HG02943 (cell line): ENCODE data around the gene SLC17A5.
"Not testable (repeated sequence)": the region's sequence is repeated elsewhere in the genome, so short reads cannot be mapped to it uniquely, and the experiment has no call there.

Experiments
- ATAC-seq: cut with Tn5 transposase; IDR thresholded peaks from one replicate; pipeline ENCODE4 v1.9.1; 2021; ENCODE audit warnings: mild to moderate bottlenecking, low read depth, moderate library complexity; ENCODE audit not compliant: unreplicated experiment

SLC17A5 gene

DNA sequence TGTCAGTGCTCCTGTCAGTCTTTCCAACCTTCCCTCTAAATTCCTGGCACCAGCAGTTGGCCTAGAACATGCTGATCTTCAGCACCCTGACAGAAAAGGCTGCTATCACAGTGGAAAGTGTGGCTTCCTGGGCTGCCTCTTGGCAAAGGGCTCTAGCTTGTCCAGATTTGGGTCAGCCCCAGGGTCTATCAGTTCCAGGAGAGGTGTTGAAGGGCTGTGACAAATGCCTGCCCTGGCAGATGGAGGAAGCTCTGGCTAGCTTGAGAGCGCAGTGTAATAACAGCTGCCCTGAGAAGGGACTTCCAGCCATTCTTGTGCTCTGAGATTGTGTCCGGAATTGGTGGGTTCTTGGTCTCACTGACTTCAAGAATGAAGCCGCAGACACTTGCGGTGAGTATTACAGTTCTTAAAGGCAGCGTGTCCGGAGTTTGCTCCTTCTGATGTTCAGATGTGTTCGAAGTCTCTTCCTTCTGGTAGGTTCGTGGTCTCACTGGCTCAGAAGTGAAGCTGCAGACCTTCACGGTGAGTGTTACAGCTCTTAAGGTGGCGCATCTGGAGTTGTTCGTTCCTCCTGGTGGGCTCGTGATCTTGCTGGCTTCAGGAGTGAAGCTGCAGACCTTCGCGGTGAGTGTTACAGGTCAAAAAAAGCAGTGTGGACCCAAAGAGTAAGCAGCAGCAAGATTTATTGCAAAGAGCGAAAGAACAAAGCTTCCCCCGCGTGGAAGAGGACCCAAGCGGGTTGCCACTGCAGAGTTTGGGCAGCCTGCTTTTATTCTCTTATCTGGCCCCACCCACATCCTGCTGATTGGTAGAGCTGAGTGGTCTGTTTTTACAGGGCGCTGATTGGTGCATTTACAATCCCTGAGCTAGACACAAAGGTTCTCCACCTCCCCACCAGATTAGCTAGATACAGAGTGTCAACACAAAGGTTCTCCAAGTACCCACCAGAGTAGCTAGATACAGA is 82.3 kb downstream of the SLC17A5 start:
- ATAC-seq, result not testable (repeated sequence)

- no peak for ATAC-seq
Measured at GRCh38 chr6:73569121-73569520, 84.7 kb downstream of the SLC17A5 start.

DNA sequence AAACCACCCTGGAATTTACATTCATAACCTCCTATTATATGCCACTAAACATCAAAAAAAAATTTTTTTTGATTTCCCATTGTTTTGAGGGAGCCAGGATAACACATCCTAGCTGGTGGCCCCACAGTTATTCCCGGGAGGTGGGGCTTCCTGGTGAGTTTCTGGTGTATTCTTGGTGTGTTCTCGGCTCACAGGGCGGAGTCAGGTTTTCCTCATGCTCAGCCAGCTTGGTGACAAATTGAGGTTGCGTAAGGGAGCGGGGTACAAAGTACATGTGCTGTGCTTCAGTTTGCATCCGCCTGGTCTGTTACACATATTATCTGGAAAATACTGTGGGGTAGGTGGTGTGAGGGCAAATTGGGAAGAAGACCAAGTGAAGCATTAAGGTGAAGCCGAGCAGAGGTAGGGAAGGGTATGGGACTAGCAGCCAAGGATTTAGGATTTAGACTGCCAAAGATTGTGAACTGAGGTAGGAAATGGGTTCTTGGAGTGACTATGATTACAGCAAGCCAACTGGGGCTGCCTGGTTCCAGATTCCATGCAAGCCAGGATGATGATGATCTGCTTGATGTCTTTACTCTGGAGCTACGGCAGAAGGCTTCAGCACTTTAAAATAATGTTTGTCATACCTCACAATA is 86.7 kb downstream of the SLC17A5 start:
- no peak for ATAC-seq

GRCh38 chr6:73566486-73566871 is 87.3 kb downstream of the SLC17A5 start:
- ATAC-seq, result not testable (repeated sequence)

- no peak for ATAC-seq
Measured at GRCh38 chr6:73565767-73566485, 87.9 kb downstream of the SLC17A5 start.

DNA sequence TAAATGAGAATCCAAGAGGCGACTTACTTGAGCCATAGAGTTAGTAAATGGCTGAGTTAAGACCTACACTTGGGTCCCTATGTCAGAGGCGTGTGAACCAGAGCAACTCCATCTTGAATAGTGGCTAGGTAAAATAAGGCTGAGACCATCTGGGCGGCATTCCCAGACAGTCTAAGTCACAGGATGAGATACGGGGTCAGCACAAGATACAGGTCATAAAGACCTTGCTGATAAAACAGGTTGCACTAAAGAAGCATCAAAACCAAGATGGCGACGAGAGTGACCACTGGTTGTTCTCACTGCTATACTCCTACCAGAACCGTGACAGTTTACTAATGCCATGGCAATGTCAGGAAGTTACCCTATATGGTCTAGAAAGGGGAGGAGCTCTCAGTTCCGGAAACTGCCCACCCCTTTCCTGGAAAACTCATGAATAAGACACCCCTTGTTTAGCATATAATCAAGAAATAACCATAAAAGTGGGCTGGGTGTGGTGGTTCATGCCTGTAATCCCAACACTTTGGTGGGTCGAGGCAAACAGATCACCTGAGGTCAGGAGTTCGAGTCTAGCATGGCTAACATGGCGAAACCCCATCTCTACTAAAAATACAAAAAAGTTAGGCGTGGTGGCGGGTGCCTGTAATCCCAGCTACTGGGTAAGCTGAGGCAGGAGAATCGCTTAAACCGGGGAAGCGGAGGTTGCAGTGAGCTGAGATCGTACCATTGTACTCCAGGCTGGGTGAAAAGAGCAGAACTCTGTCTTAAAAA is 89.0 kb downstream of the SLC17A5 start:
- ATAC-seq, result no peak

- ATAC-seq, result no peak
Measured at GRCh38 chr6:73562558-73562957, 91.2 kb downstream of the SLC17A5 start.

DNA sequence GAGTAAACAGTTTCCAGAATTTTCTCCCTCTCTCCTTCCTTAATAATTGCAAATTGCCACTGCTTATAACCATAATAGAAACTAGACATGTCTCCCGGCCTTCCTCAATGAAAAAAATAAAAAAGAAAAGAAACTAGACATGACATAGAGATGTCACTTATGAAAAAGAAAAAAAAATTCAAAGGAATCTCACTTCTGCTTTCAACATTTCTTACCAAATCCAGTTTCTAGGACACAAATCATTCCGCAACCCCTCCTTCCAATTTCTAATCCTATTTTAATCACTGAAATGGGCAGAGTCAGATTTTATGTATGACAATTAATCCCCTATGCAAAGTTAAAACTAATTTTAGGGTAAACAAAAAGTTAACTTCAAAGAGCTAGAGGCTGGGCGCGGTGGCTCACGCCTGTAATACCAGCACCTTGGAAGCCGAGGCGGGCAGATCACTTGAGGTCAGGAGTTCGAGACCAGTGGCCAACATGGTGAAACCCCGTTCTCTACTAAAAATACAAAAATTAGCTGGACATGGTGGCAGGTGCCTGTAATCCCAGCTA is 92.9 kb downstream of the SLC17A5 start:
- ATAC-seq, result no peak

DNA sequence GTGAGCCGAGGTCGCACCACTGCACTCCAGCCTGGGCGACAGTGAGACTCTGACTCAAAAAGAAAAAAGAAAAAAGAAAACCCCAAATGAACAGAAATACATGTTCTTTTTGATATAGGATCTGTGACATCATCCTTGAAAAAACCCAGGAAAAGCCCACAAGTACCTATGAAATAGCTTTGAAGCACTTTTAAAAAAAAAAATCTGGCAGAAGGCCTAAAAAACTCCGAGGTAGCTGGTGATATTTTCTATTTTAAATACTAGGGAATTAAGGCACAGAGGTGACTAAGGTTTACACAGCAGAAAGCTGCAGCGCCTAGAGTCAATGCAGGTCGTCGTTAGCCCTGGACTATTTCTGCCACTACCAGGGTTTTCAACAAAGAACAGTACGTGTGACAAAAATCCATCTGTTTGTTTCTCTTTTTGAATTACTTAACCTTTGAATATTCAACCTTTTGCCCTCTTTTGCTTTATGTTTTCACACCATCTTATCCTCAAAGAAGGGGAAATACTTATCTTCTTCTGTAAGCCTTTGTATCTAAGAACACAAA is 93.5 kb downstream of the SLC17A5 start:
- no peak for ATAC-seq

DNA sequence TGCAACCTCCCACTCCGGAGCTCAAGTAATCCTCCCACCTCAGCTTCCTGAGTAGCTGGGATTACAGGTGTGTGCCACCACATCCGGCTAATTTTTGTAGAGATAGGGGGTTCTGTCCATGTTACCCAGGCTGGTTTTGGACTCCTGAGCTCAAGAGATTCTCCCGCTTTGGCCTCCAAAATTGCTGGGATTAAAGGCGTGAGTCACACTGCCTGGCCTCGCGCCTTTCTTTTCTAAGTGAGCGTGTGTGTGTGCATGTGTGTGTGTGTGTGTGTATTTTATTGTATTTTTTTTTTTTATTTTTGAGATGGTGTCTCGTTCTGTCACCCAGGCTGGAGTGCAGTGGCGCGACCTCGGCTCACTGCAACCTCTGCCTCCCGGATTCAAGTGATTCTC is 94.4 kb downstream of the SLC17A5 start:
- not testable (repeated sequence) for ATAC-seq

- peak; percentile 60 for ATAC-seq
Measured at GRCh38 chr6:73558624-73559398, 95.0 kb downstream of the SLC17A5 start.

DNA sequence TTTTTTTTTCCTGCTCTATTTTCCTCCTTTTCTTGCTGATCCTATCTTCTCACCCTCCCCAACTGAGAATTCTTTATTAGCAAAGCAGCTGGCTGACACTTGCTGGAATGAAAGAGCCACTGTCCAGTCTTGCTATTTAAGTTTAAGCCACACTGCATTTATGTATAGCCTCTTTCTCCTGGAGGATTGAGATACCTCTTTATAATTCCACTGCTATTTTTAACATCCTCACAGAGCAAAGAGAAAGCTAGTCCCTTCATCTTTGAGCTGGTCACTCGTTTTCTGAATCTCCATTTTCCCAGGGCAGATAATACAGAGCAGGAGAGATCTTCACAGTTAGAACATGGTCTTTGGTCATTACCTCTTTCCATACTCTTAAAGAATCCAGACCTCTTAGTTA is 97.0 kb downstream of the SLC17A5 start:
- ATAC-seq, result no peak

DNA sequence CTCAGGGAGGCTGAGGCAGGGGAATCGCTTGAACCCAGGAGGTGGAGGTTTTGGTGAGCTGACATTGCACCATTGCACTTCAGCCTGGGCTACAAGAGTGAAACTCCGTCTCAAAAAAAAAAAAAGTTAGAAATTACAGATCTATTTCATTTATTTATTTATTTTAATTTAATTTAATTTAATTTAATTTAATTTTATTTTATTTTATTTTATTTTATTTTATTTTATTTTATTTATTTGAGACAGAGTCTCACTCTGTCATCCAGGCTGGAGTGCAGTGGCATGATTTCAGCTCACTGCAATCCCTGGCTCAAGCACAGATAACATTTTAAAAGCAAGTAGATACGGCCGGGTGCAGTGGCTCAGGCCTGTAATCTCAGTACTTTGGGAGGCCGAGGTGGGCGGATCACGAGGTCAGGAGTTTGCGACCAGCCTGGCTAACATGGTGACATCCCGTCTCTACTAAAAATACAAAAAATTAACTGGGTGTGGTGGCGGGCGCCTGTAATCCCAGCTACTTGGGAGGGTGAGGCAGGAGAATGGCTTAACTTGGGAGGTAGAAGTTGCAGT is 98.3 kb downstream of the SLC17A5 start:
- not testable (repeated sequence) for ATAC-seq

DNA sequence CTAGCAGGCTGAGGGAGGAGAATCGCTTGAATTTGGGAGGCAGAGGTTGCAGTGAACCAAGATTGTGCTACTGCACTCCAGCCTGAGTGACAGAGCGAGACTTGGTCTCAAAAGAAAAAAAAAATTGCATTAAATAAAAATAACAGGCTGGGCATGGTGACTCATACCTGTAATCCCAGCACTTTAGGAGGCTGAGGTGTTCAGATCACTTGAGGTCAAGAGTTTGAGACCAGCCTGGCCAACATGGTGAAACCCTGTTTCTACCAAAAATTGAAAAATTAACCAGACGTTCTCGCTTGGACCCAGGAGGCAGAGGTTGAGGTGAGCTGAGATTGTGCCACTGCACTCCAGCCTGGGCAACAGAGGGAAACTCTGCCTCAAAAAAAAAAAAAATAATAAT is 102.7 kb downstream of the SLC17A5 start:
- not testable (repeated sequence) for ATAC-seq

GRCh38 chr6:73548458-73549446 is 105.0 kb downstream of the SLC17A5 start:
- ATAC-seq, result no peak

- ATAC-seq, result no peak
Measured at GRCh38 chr6:73547036-73547435, 106.8 kb downstream of the SLC17A5 start.
